Measurements from ENCODE around the gene INTU. TPM values are rescaled to one million over a fixed set of nuclear protein-coding genes. Genes with fewer than 3 reads are reported as not detected.

The INTU gene
- total RNA-seq, 1 experiment from 2014 or later: 2.0 TPM

DNA sequence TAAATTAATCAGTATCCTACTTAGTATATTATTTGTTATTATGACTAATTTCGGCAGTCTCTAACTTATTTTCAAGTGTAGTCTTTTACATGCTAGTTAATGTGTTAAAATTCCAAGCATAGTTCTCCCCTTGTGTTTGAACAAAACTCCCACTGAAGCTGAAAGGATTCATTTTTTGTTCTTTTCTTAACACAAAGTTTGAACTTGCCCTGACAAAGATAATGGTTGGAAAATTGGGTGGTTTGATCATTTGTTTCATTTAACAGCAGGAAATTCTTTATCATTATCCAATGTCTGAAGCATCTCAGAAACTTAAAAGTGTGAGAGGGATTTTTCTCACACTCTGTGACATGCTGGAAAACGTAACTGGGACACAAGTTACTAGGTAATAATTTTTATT, 36.0 kb downstream of the INTU start:
- intact Hi-C loops (cut with micrococcal nuclease; ENCODE audit: unreplicated experiment): no loop called here
- no TSS peak for BruUV-seq (replicated peaks)
- CTCF ChIA-PET: no interaction called here
- POLR2A ChIA-PET: interaction anchor here (0.6 kb wide), 1 partner anchor 113 kb away, joined by 9 read pairs; the partner anchor contains the start of gene HSPA4L
- Mint-ChIP-seq H3K4me3 (ENCODE audit: unreplicated experiment) (no peak overlapping the region), H3K27ac (ENCODE audit: unreplicated experiment) (no peak overlapping the region), H3K9me3 (ENCODE audit: unreplicated experiment) (no peaks in the 10 kb centered on the region), H3K36me3 (ENCODE audit: insufficient read depth, unreplicated experiment) (no peaks in the 10 kb centered on the region), H3K4me1 (ENCODE audit: low read depth, unreplicated experiment) (peaks cover 11% of the 10 kb centered on the region), H3K27me3 (ENCODE audit: insufficient read depth, unreplicated experiment) (no peaks in the 10 kb centered on the region)
- TF ChIP-seq, protein P1, sequence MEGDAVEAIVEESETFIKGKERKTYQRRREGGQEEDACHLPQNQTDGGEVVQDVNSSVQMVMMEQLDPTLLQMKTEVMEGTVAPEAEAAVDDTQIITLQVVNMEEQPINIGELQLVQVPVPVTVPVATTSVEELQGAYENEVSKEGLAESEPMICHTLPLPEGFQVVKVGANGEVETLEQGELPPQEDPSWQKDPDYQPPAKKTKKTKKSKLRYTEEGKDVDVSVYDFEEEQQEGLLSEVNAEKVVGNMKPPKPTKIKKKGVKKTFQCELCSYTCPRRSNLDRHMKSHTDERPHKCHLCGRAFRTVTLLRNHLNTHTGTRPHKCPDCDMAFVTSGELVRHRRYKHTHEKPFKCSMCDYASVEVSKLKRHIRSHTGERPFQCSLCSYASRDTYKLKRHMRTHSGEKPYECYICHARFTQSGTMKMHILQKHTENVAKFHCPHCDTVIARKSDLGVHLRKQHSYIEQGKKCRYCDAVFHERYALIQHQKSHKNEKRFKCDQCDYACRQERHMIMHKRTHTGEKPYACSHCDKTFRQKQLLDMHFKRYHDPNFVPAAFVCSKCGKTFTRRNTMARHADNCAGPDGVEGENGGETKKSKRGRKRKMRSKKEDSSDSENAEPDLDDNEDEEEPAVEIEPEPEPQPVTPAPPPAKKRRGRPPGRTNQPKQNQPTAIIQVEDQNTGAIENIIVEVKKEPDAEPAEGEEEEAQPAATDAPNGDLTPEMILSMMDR (IDR thresholded peaks at IDR 0.05; ENCODE audit: insufficient read depth in 1 of 2, low read depth in 1 of 2, low read length in 1 of 2, severe bottlenecking in 1 of 2, unreplicated experiment in 1 of 2): no peak
- H3K9me3 ChIP-seq: no peaks in the 10 kb centered on the region; the same call in 1 of the 2 replicates
- H3K36me3 ChIP-seq (ENCODE audit: control insufficient read depth, insufficient read depth, low read length): no peaks in the 10 kb centered on the region
- H3K4me1 ChIP-seq: peaks cover 9% of the 10 kb centered on the region
- DNase-seq: no peak
- no peak overlapping the region for H3K4me3 ChIP-seq (ENCODE audit: low read depth, low read length)
- no peaks in the 10 kb centered on the region for H3K27me3 ChIP-seq (replicated peaks; ENCODE audit: control insufficient read depth, insufficient read depth, low read length)

GRCh38 chr4:127669691-127670090, 36.9 kb downstream of the INTU start:
- no TSS peak for BruUV-seq (replicated peaks)
- Mint-ChIP-seq H3K4me3 (ENCODE audit: unreplicated experiment) (no peak overlapping the region), H3K9me3 (ENCODE audit: unreplicated experiment) (no peaks in the 10 kb centered on the region), H3K27me3 (ENCODE audit: insufficient read depth, unreplicated experiment) (no peaks in the 10 kb centered on the region), H3K27ac (ENCODE audit: unreplicated experiment) (no peak overlapping the region), H3K36me3 (ENCODE audit: insufficient read depth, unreplicated experiment) (no peaks in the 10 kb centered on the region), H3K4me1 (ENCODE audit: low read depth, unreplicated experiment) (peaks cover 11% of the 10 kb centered on the region)
- intact Hi-C loops (cut with micrococcal nuclease; ENCODE audit: unreplicated experiment): no loop called here
- Histone ChIP-seq H3K4me1 (peaks cover 9% of the 10 kb centered on the region), H3K4me3 (ENCODE audit: low read depth, low read length) (no peak overlapping the region), H3K36me3 (ENCODE audit: control insufficient read depth, insufficient read depth, low read length) (no peaks in the 10 kb centered on the region), H3K9me3 (no peaks in the 10 kb centered on the region), H3K27me3 (replicated peaks; ENCODE audit: control insufficient read depth, insufficient read depth, low read length) (no peaks in the 10 kb centered on the region)
- DNase-seq: no peak
- ChIA-PET CTCF (no interaction called here), POLR2A (no interaction called here)
- TF ChIP-seq, protein P1 (IDR thresholded peaks at IDR 0.05; ENCODE audit: insufficient read depth in 1 of 2, low read depth in 1 of 2, low read length in 1 of 2, severe bottlenecking in 1 of 2, unreplicated experiment in 1 of 2): no peak

- Mint-ChIP-seq H3K27me3 (ENCODE audit: insufficient read depth, unreplicated experiment) (no peaks in the 10 kb centered on the region), H3K36me3 (ENCODE audit: insufficient read depth, unreplicated experiment) (no peaks in the 10 kb centered on the region), H3K27ac (ENCODE audit: unreplicated experiment) (no peak overlapping the region), H3K4me1 (ENCODE audit: low read depth, unreplicated experiment) (no peaks in the 10 kb centered on the region), H3K4me3 (ENCODE audit: unreplicated experiment) (no peak overlapping the region), H3K9me3 (ENCODE audit: unreplicated experiment) (no peaks in the 10 kb centered on the region)
- BruUV-seq (replicated peaks): no TSS peak
- ChIA-PET CTCF (no interaction called here), POLR2A (no interaction called here)
- no peak for DNase-seq
- intact Hi-C loops (cut with micrococcal nuclease; ENCODE audit: unreplicated experiment): no loop called here
- H3K27me3 ChIP-seq (replicated peaks; ENCODE audit: control insufficient read depth, insufficient read depth, low read length): no peaks in the 10 kb centered on the region
- peaks cover 9% of the 10 kb centered on the region for H3K4me1 ChIP-seq
- TF ChIP-seq, protein P1 (IDR thresholded peaks at IDR 0.05; ENCODE audit: insufficient read depth in 1 of 2, low read depth in 1 of 2, low read length in 1 of 2, severe bottlenecking in 1 of 2, unreplicated experiment in 1 of 2): no peak
- H3K9me3 ChIP-seq: no peaks in the 10 kb centered on the region
- H3K36me3 ChIP-seq (ENCODE audit: control insufficient read depth, insufficient read depth, low read length): no peaks in the 10 kb centered on the region
- H3K4me3 ChIP-seq (ENCODE audit: low read depth, low read length): no peak overlapping the region
These were observed 39.4 kb downstream of the INTU start for GRCh38 chr4:127672111-127672510.

All from Caco-2 (cell line).